ENCODE results near the gene DZIP3. TPM values are rescaled to one million over a fixed set of nuclear protein-coding genes. Genes with fewer than 3 reads are reported as not detected.
"Not testable (repeated sequence)": the region's sequence is repeated elsewhere in the genome, so short reads cannot be mapped to it uniquely, and the experiment has no call there.

DZIP3 gene
- total RNA-seq, 1 donor from 2014 or later, result 89.0 TPM

GRCh38 chr3:108673988-108674661, 84.6 kb downstream of the DZIP3 start:
- H3K9me3 ChIP-seq (ENCODE audit: low read depth), result no peaks in the 10 kb centered on the region
- no peaks in the 10 kb centered on the region for H3K79me2 ChIP-seq (ENCODE audit: low read depth)
- Mint-ChIP-seq H3K27ac (no peak overlapping the region), H3K9me3 (no peaks in the 10 kb centered on the region), H3K36me3 (peaks cover 38% of the 10 kb centered on the region), H3K4me1 (no peaks in the 10 kb centered on the region), H3K27me3 (ENCODE audit: insufficient read depth, low read depth) (no peaks in the 10 kb centered on the region), H3K4me3 (no peak overlapping the region)
- H3K36me3 ChIP-seq, result peaks cover 24% of the 10 kb centered on the region
- H3K27me3 ChIP-seq, result no peaks in the 10 kb centered on the region
- H4K20me1 ChIP-seq (ENCODE audit: low read depth), result no peaks in the 10 kb centered on the region
- no peak overlapping the region for H3K27ac ChIP-seq
- no peak overlapping the region for H3K4me3 ChIP-seq
- H2AFZ ChIP-seq (replicated peaks), result no peak overlapping the region
- H3K4me1 ChIP-seq, result no peaks in the 10 kb centered on the region
- H3F3A ChIP-seq (ENCODE audit: low read depth), result no peaks in the 10 kb centered on the region
- no peak for DNase-seq (ENCODE audit: low spot score)
- TF ChIP-seq EZH2phosphoT487 (IDR thresholded peaks at IDR 0.05) (no peak), EZH2 (IDR thresholded peaks at IDR 0.05) (no peak), CTCF (IDR thresholded peaks at IDR 0.05) (no peak)
- no peak overlapping the region for H3K4me2 ChIP-seq
- H3K9ac ChIP-seq, result no peak overlapping the region

- TF ChIP-seq CTCF (IDR thresholded peaks at IDR 0.05), result no peak
- TF ChIP-seq EZH2 (IDR thresholded peaks at IDR 0.05), result no peak
- no peak for TF ChIP-seq EZH2phosphoT487 (IDR thresholded peaks at IDR 0.05)
- Histone ChIP-seq H3K27ac (no peak overlapping the region), H3F3A (ENCODE audit: low read depth) (no peaks in the 10 kb centered on the region), H3K4me3 (no peak overlapping the region), H2AFZ (replicated peaks) (no peak overlapping the region), H3K9ac (no peak overlapping the region), H3K9me3 (ENCODE audit: low read depth) (no peaks in the 10 kb centered on the region), H3K4me1 (no peaks in the 10 kb centered on the region), H4K20me1 (ENCODE audit: low read depth) (no peaks in the 10 kb centered on the region), H3K27me3 (no peaks in the 10 kb centered on the region), H3K4me2 (no peak overlapping the region), H3K36me3 (peaks cover 17% of the 10 kb centered on the region), H3K79me2 (ENCODE audit: low read depth) (no peaks in the 10 kb centered on the region)
- Mint-ChIP-seq H3K36me3 (peaks cover 26% of the 10 kb centered on the region), H3K27ac (no peak overlapping the region), H3K27me3 (ENCODE audit: insufficient read depth, low read depth) (no peaks in the 10 kb centered on the region), H3K4me3 (no peak overlapping the region), H3K4me1 (no peaks in the 10 kb centered on the region), H3K9me3 (no peaks in the 10 kb centered on the region)
- DNase-seq (ENCODE audit: low spot score), result no peak
Measured at GRCh38 chr3:108677811-108678210, 88.3 kb downstream of the DZIP3 start.

GRCh38 chr3:108692286-108692685, 102.8 kb downstream of the DZIP3 start:
- not testable (repeated sequence) for H3F3A ChIP-seq (ENCODE audit: low read depth); H3K4me3 ChIP-seq; H3K27ac ChIP-seq; H3K79me2 ChIP-seq (ENCODE audit: low read depth); H3K9me3 Mint-ChIP-seq; H3K27ac Mint-ChIP-seq; H3K9ac ChIP-seq; H3K4me1 Mint-ChIP-seq; H2AFZ ChIP-seq (replicated peaks); H3K27me3 Mint-ChIP-seq (ENCODE audit: insufficient read depth, low read depth); H3K4me1 ChIP-seq; H3K9me3 ChIP-seq (ENCODE audit: low read depth); H3K4me2 ChIP-seq; H3K27me3 ChIP-seq; H3K4me3 Mint-ChIP-seq; DNase-seq (ENCODE audit: low spot score); H4K20me1 ChIP-seq (ENCODE audit: low read depth)
- peaks cover 11% of the 10 kb centered on the region for H3K36me3 ChIP-seq
- H3K36me3 Mint-ChIP-seq, result peaks cover 45% of the 10 kb centered on the region

GRCh38 chr3:108698461-108698860, 108.9 kb downstream of the DZIP3 start:
- no peak for TF ChIP-seq EZH2 (IDR thresholded peaks at IDR 0.05)
- no peak for TF ChIP-seq CTCF (IDR thresholded peaks at IDR 0.05)
- no peak for TF ChIP-seq EZH2phosphoT487 (IDR thresholded peaks at IDR 0.05)
- Mint-ChIP-seq H3K9me3 (peaks cover 12% of the 10 kb centered on the region), H3K4me3 (no peak overlapping the region), H3K27ac (no peak overlapping the region), H3K36me3 (peaks cover 20% of the 10 kb centered on the region), H3K27me3 (ENCODE audit: insufficient read depth, low read depth) (no peaks in the 10 kb centered on the region), H3K4me1 (no peaks in the 10 kb centered on the region)
- Histone ChIP-seq H3K4me3 (no peak overlapping the region), H3K36me3 (peaks cover 7% of the 10 kb centered on the region), H2AFZ (replicated peaks) (no peak overlapping the region), H3K9ac (no peak overlapping the region), H3K4me1 (no peaks in the 10 kb centered on the region), H3K9me3 (ENCODE audit: low read depth) (no peaks in the 10 kb centered on the region), H3K27me3 (no peaks in the 10 kb centered on the region), H3K27ac (no peak overlapping the region), H3K4me2 (no peak overlapping the region), H3F3A (ENCODE audit: low read depth) (no peaks in the 10 kb centered on the region), H3K79me2 (ENCODE audit: low read depth) (no peaks in the 10 kb centered on the region), H4K20me1 (ENCODE audit: low read depth) (no peaks in the 10 kb centered on the region)
- DNase-seq (ENCODE audit: low spot score), result no peak

All from neural progenitor cell (in vitro differentiated cells).